Right atrium auricular region (tissue), 2 donors: ENCODE results near the gene OR4D10. TPM values are rescaled to one million over a fixed set of nuclear protein-coding genes. Genes with fewer than 3 reads are reported as not detected.

ENCODE experiments used
- DNase-seq: peaks from one replicate; pipeline ENCODE4 v3.0.0-alpha.2; 2019; ENCODE audit warnings: low spot score
- H3K27ac ChIP-seq, 2 donors: fragments of 200-600 bp; sonication (generic); 1 replicate in 1 of 2; 2 replicates in 1 of 2; pipeline ENCODE4 v1.5.1; 2016 to 2019
- H3K27me3 ChIP-seq, 2 donors: fragments of 200-600 bp; sonication (generic); one replicate each; pipeline versions ENCODE4 v1.5.1 to v1.6.0; 2017 to 2019
- H3K36me3 ChIP-seq: fragments of 200-600 bp; sonication (generic); one replicate; pipeline ENCODE4 v1.5.1; 2016
- H3K4me1 ChIP-seq, 2 donors: fragments of 200-600 bp; sonication (generic); one replicate each; pipeline versions ENCODE4 v1.5.1 to v1.6.0; 2017 to 2019
- H3K4me3 ChIP-seq, 2 donors: fragments of 200-600 bp; sonication (generic); 1 replicate in 1 of 2; 2 replicates in 1 of 2; pipeline ENCODE4 v1.5.1; 2017 to 2019; ENCODE audit warnings: mild to moderate bottlenecking in 1 of 2, moderate library complexity in 1 of 2
- H3K9me3 ChIP-seq, 2 donors: fragments of 200-600 bp; sonication (generic); one replicate each; pipeline ENCODE4 v1.5.1; 2019
- CTCF ChIP-seq, 2 donors: fragments of 200-600 bp; sonication (generic); IDR thresholded peaks; one replicate each; pipeline ENCODE4 v1.5.1; 2019; ENCODE audit warnings: antibody characterized with exemption in 2 of 2
- total RNA-seq, 2 donors: library from RNA; depleted of rRNA; stranded (reverse); fragments of >200 nt; gene quantifications; one replicate each; pipeline ENCODE4 v1.1.0, GENCODE V29; 2016

OR4D10 gene
- not detected for total RNA-seq

GRCh38 chr11:59473015-59473414, at the start of gene OR4D10:
TSS of gene OR4D10 (plus strand) at chr11:59473315. CDS start at chr11:59477430, 4,115 bp downstream.
- H3K9me3 ChIP-seq, result no peaks in the 10 kb centered on the region
- DNase-seq, result no peak
- H3K4me3 ChIP-seq, result no peak within 1 kb of the TSS
- H3K36me3 ChIP-seq, result no peaks in the 10 kb centered on the region
- TF ChIP-seq CTCF (IDR thresholded peaks at IDR 0.05), result no peak
- H3K27me3 ChIP-seq, result no peaks in the 10 kb centered on the region
- H3K4me1 ChIP-seq, result no peaks in the 10 kb centered on the region
- H3K27ac ChIP-seq, result no peak within 1 kb of the TSS

GRCh38 chr11:59423835-59424234, 49.3 kb upstream of the OR4D10 start:
- Histone ChIP-seq H3K36me3 (no peaks in the 10 kb centered on the region), H3K4me3 (no peak overlapping the region), H3K9me3 (no peaks in the 10 kb centered on the region), H3K4me1 (no peaks in the 10 kb centered on the region), H3K27me3 (no peaks in the 10 kb centered on the region), H3K27ac (no peak overlapping the region)
- no peak for TF ChIP-seq CTCF (IDR thresholded peaks at IDR 0.05)
- DNase-seq, result no peak

- no peak for TF ChIP-seq CTCF (IDR thresholded peaks at IDR 0.05)
- no peak overlapping the region for H3K4me3 ChIP-seq
- no peaks in the 10 kb centered on the region for H3K36me3 ChIP-seq
- H3K27me3 ChIP-seq, result no peaks in the 10 kb centered on the region
- H3K4me1 ChIP-seq, result no peaks in the 10 kb centered on the region
- H3K9me3 ChIP-seq, result no peaks in the 10 kb centered on the region
- DNase-seq, result no peak
- H3K27ac ChIP-seq, result no peak overlapping the region
These were observed 48.0 kb upstream of the OR4D10 start for GRCh38 chr11:59425131-59425530.

- TF ChIP-seq CTCF (IDR thresholded peaks at IDR 0.05), result no peak
- no peak within 1 kb of the TSS for H3K27ac ChIP-seq
- no peaks in the 10 kb centered on the region for H3K36me3 ChIP-seq
- H3K4me3 ChIP-seq, result no peak within 1 kb of the TSS
- H3K9me3 ChIP-seq, result no peaks in the 10 kb centered on the region
- DNase-seq, result no peak
- no peaks in the 10 kb centered on the region for H3K27me3 ChIP-seq
- no peaks in the 10 kb centered on the region for H3K4me1 ChIP-seq
These were observed 46.6 kb upstream of the OR4D10 start, which contains the start of gene OR5A2 for GRCh38 chr11:59426361-59427067. TSS of gene OR5A2 (minus strand) at chr11:59426413. CDS start at chr11:59422953, 3,460 bp downstream.

- no peaks in the 10 kb centered on the region for H3K4me1 ChIP-seq
- no peak for TF ChIP-seq CTCF (IDR thresholded peaks at IDR 0.05)
- no peak for DNase-seq
- H3K27ac ChIP-seq, result no peak overlapping the region
- no peaks in the 10 kb centered on the region for H3K27me3 ChIP-seq
- no peak overlapping the region for H3K4me3 ChIP-seq
- no peaks in the 10 kb centered on the region for H3K9me3 ChIP-seq
- H3K36me3 ChIP-seq, result no peaks in the 10 kb centered on the region
These were observed 46.1 kb upstream of the OR4D10 start for GRCh38 chr11:59427068-59427382.
